ENCODE results near the gene SMIM32.

GRCh38 chr5:136169218-136169617 lies 23.7 kb downstream of the SMIM32 start:
- TF ChIP-seq CTCF (conservative IDR thresholded peaks at IDR 0.05; ENCODE audit: low read length) (no peak), EZH2phosphoT487 (IDR thresholded peaks at IDR 0.05; ENCODE audit: borderline replicate concordance, low read depth, low read length) (no peak)

Measured in OCI-LY7 (cell line).